Nephron (organoid): Measurements from ENCODE around the gene DNAH9.

Experiments used
- H3K27ac Mint-ChIP-seq, 3 experiments: 2 replicates each; pipeline ENCODE4 v1.8.0; 2020; ENCODE audit warnings: mixed read lengths in 3 of 3, mild to moderate bottlenecking in 2 of 3, moderate library complexity in 1 of 3
- H3K27me3 Mint-ChIP-seq: 2 replicates; pipeline ENCODE4 v1.8.0; 2021; ENCODE audit warnings: low read depth, mild to moderate bottlenecking, moderate library complexity, mixed read lengths
- H3K36me3 Mint-ChIP-seq: 2 replicates; pipeline ENCODE4 v1.8.0; 2020; ENCODE audit warnings: low read depth, mixed read lengths
- H3K4me1 Mint-ChIP-seq: 2 replicates; pipeline ENCODE4 v1.8.0; 2020; ENCODE audit warnings: mixed read lengths
- H3K4me3 Mint-ChIP-seq, 3 experiments: 2 replicates each; pipeline ENCODE4 v1.8.0; 2020; ENCODE audit warnings: mild to moderate bottlenecking in 3 of 3, mixed read lengths in 3 of 3, moderate library complexity in 2 of 3
- H3K9me3 Mint-ChIP-seq: 2 replicates; pipeline ENCODE4 v1.8.0; 2020; ENCODE audit warnings: mixed read lengths
- TF ChIP-seq, protein P1 (sequence below), 3 experiments: fragments of 200-600 bp; sonication (generic); IDR thresholded peaks; one replicate each; pipeline ENCODE4 v1.5.0; 2021; ENCODE audit warnings: antibody characterized with exemption in 3 of 3; ENCODE audit not compliant: unreplicated experiment in 3 of 3

The DNAH9 gene

DNA sequence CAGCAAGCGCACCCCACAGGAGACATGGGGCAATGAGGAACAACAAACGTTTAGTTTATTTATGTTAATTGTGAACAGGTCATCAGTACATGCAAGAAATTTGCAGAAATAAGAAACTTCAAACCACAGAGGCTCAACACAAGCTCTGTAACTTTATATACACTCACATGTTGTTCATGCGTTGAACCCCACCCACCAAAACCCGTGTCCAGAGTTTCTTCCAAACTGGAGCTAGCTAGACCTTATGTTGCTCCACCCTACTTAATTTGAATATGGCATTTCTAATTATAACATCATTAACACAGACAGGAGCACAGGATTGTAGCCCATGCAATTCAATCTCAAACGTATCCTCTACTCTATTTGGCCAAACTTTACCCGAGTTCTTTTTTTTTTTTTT lies 206.9 kb downstream of the DNAH9 start:
- TF ChIP-seq, protein P1, sequence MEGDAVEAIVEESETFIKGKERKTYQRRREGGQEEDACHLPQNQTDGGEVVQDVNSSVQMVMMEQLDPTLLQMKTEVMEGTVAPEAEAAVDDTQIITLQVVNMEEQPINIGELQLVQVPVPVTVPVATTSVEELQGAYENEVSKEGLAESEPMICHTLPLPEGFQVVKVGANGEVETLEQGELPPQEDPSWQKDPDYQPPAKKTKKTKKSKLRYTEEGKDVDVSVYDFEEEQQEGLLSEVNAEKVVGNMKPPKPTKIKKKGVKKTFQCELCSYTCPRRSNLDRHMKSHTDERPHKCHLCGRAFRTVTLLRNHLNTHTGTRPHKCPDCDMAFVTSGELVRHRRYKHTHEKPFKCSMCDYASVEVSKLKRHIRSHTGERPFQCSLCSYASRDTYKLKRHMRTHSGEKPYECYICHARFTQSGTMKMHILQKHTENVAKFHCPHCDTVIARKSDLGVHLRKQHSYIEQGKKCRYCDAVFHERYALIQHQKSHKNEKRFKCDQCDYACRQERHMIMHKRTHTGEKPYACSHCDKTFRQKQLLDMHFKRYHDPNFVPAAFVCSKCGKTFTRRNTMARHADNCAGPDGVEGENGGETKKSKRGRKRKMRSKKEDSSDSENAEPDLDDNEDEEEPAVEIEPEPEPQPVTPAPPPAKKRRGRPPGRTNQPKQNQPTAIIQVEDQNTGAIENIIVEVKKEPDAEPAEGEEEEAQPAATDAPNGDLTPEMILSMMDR (IDR thresholded peaks at IDR 0.05; ENCODE audit: unreplicated experiment in 3 of 3) = no peak
- Mint-ChIP-seq H3K27ac (no peak overlapping the region), H3K9me3 (no peaks in the 10 kb centered on the region), H3K4me1 (no peaks in the 10 kb centered on the region), H3K36me3 (no peaks in the 10 kb centered on the region), H3K4me3 (no peak overlapping the region), H3K27me3 (peaks cover 4% of the 10 kb centered on the region)

DNA sequence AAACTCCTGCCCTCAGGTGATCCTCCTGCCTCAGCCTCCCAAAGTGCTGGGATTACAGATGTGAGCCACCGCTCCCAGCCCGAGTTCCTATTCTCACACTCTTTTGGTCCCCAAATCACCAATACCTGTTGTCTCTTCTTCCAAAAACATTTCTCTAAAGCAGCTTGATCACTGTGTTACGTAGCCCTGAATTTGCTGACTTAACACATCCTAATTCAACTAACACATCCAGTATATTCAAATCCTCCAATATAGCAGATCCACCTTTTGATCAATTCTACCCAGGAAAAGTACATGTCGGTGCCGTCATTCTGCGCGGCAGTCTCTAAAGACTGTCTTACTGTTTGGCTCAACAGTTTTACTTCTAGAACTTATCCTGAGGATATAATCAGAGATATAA lies 207.7 kb downstream of the DNAH9 start:
- no peaks in the 10 kb centered on the region for H3K4me1 Mint-ChIP-seq
- H3K36me3 Mint-ChIP-seq = no peaks in the 10 kb centered on the region
- H3K27ac Mint-ChIP-seq = no peak overlapping the region
- TF ChIP-seq, protein P1 (IDR thresholded peaks at IDR 0.05; ENCODE audit: unreplicated experiment in 3 of 3) = no peak
- no peaks in the 10 kb centered on the region for H3K9me3 Mint-ChIP-seq
- H3K27me3 Mint-ChIP-seq = peaks cover 4% of the 10 kb centered on the region
- no peak overlapping the region for H3K4me3 Mint-ChIP-seq

DNA sequence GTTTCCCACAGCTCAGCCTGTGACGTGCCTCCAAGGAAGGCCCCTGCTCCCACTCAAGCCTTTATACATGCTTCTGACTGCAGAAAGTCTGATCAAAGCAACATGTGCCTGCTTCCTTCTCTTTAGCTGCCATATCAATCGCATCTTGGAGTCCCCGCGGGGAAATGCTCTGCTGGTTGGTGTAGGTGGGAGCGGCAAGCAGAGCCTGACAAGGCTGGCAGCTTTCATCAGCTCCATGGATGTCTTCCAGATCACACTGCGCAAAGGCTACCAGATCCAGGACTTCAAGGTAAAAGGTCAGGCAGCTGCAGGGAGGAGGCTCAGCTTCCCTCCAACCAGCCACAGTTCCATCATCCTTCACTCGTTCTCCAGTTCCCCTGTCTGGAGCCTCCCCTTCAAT lies 209.3 kb downstream of the DNAH9 start:
- H3K4me1 Mint-ChIP-seq = no peaks in the 10 kb centered on the region
- no peak overlapping the region for H3K27ac Mint-ChIP-seq
- peaks cover 4% of the 10 kb centered on the region for H3K27me3 Mint-ChIP-seq
- no peaks in the 10 kb centered on the region for H3K9me3 Mint-ChIP-seq
- no peak overlapping the region for H3K4me3 Mint-ChIP-seq
- TF ChIP-seq, protein P1 (IDR thresholded peaks at IDR 0.05; ENCODE audit: unreplicated experiment in 3 of 3) = no peak
- no peaks in the 10 kb centered on the region for H3K36me3 Mint-ChIP-seq

DNA sequence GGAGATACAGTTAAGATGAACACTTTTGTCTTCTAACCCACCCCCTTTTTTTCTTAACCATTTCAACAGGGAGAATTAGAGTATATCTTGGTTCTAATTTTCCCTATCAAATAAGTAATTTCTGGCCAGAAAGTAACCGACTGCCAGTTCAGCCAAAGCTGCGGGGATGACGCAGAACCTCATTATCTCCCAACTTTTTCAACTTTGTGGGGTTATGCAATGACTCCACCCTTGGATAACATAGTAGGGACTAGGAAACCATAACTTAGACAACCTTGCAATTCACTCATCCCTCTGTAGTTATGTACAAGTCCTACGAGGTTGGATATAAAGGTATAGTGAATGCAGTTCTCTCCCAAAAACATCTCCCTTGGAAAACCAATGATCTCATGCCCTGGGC lies 215.0 kb downstream of the DNAH9 start:
- TF ChIP-seq, protein P1 (IDR thresholded peaks at IDR 0.05; ENCODE audit: unreplicated experiment in 3 of 3) = no peak
- H3K9me3 Mint-ChIP-seq = no peaks in the 10 kb centered on the region
- H3K36me3 Mint-ChIP-seq = no peaks in the 10 kb centered on the region
- no peaks in the 10 kb centered on the region for H3K27me3 Mint-ChIP-seq
- no peak overlapping the region for H3K27ac Mint-ChIP-seq
- H3K4me3 Mint-ChIP-seq = no peak overlapping the region
- no peaks in the 10 kb centered on the region for H3K4me1 Mint-ChIP-seq

DNA sequence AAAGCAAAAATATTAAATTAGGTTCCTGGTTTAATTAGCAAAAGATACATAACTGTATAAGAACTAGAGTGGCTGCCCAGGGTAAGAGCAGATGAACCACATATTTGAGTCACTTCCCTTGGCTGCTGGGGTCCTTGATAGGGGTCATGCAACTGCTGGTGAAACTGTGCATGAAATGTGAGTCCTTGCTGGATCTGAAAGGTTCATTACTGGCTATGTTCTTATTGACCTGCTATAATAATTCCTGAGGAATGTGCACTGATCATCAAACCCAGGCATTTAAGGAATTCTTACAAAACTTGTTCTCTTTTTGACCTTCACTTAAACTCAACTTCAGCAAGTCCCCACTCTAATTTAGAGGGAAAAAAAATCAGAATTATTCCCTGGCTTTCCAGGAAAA lies 215.6 kb downstream of the DNAH9 start:
- H3K27ac Mint-ChIP-seq = no peak overlapping the region
- no peaks in the 10 kb centered on the region for H3K27me3 Mint-ChIP-seq
- TF ChIP-seq, protein P1 (IDR thresholded peaks at IDR 0.05; ENCODE audit: unreplicated experiment in 3 of 3) = no peak
- H3K36me3 Mint-ChIP-seq = no peaks in the 10 kb centered on the region
- no peaks in the 10 kb centered on the region for H3K4me1 Mint-ChIP-seq
- no peak overlapping the region for H3K4me3 Mint-ChIP-seq
- no peaks in the 10 kb centered on the region for H3K9me3 Mint-ChIP-seq

DNA sequence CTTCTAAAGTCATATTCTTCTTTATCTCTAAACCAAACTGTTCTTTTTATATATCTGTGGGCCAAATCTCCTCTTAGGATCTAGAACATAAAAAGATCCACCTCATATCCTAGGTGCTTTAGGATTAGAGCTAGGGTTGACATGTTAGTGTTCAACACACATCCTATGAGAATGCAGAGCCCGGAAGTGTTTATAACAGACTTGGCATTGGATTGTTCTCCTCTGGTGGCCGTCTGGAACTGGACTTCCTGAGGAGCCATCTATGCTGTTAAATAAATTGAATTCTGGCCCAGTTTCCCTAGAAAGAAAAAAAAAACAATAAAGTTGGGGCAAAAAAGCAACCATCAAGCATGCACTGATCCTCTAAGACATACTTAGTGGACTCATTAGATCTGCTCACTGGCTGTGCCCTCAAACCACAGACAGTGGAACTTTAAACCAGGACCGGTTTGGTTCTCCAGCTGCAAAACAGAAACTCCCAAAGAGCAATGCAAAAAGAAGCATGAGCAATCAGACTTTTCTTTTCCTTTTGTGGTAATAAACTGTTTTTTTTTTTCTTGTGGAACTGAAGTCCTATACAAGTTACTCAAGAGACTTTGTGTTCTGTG lies 216.5 kb downstream of the DNAH9 start:
- H3K4me3 Mint-ChIP-seq = no peak overlapping the region
- H3K27ac Mint-ChIP-seq = no peak overlapping the region

More for the DNA sequence above, 216.5 kb downstream of the DNAH9 start:
- H3K27me3 Mint-ChIP-seq = no peaks in the 10 kb centered on the region
- no peaks in the 10 kb centered on the region for H3K36me3 Mint-ChIP-seq
- TF ChIP-seq, protein P1 (IDR thresholded peaks at IDR 0.05; ENCODE audit: unreplicated experiment in 3 of 3) = no peak
- H3K9me3 Mint-ChIP-seq = no peaks in the 10 kb centered on the region
- no peaks in the 10 kb centered on the region for H3K4me1 Mint-ChIP-seq
